K562 (cell line): Measurements from ENCODE around the gene DBI. TPM values are rescaled to one million over a fixed set of nuclear protein-coding genes. Genes with fewer than 3 reads are reported as not detected.
A peak's percentile ranks its signal among the peaks of the same experiment; 100 is the strongest.

ENCODE experiments used
- BHLHE40 ChIP-seq: IDR thresholded peaks from 2 replicates; pipeline ENCODE4 v1.6.1; 2011; ENCODE audit warnings: low read length, improper control_type of control experiment
- CBX8 ChIP-seq: fragments of 200-600 bp; sonication (generic); IDR thresholded peaks from 2 replicates; pipeline ENCODE4 v1.6.1; 2012; ENCODE audit warnings: borderline replicate concordance, mixed run types, low read depth, mild to moderate bottlenecking, moderate library complexity, mixed read lengths, low read length, control low read depth, inconsistent platforms; ENCODE audit not compliant: poor library complexity, severe bottlenecking; ENCODE audit errors: extremely low read depth
- CCNT2 ChIP-seq: IDR thresholded peaks from 2 replicates; pipeline ENCODE4 v1.6.1; 2011; ENCODE audit warnings: borderline replicate concordance, low read depth, mild to moderate bottlenecking, moderate library complexity, mixed read lengths, low read length; ENCODE audit not compliant: insufficient read length; ENCODE audit errors: extremely low read depth
- CREM ChIP-seq: IDR thresholded peaks from 2 replicates; pipeline ENCODE4 v1.6.1; 2014; ENCODE audit warnings: antibody characterized with exemption, low read depth
- DNMT1 ChIP-seq: fragments of 450-650 bp; IDR thresholded peaks from 2 replicates; pipeline ENCODE4 v1.6.1; 2016; ENCODE audit warnings: antibody characterized with exemption, mild to moderate bottlenecking
- EP400 ChIP-seq: fragments of 450-650 bp; IDR thresholded peaks from 2 replicates; pipeline ENCODE4 v1.6.1; 2017; ENCODE audit warnings: antibody characterized with exemption, mild to moderate bottlenecking, moderate library complexity
- HDAC2 ChIP-seq: fragments of 450-650 bp; IDR thresholded peaks from 2 replicates; pipeline ENCODE4 v1.6.1; 2016; ENCODE audit warnings: mild to moderate bottlenecking
- HNRNPLL ChIP-seq: fragments of 200-400 bp; formaldehyde crosslinking; IDR thresholded peaks from 2 replicates; pipeline ENCODE4 v1.6.1; 2017; ENCODE audit warnings: low read length, low read depth, mild to moderate bottlenecking; ENCODE audit not compliant: poor library complexity, severe bottlenecking
- KLF13 ChIP-seq: fragments of 450-650 bp; IDR thresholded peaks from 2 replicates; pipeline ENCODE4 v1.6.1; 2016; ENCODE audit warnings: missing genetic modification characterization, low read depth, mild to moderate bottlenecking, missing compliant biosample characterization, moderate library complexity, borderline replicate concordance
- MCM2 ChIP-seq: fragments of 450-650 bp; IDR thresholded peaks from 2 replicates; pipeline ENCODE4 v1.6.1; 2017; ENCODE audit warnings: low read depth, mild to moderate bottlenecking
- NBN ChIP-seq: fragments of 450-650 bp; IDR thresholded peaks from 2 replicates; pipeline ENCODE4 v1.6.1; 2016; ENCODE audit warnings: low read depth, mild to moderate bottlenecking
- NR2C1 ChIP-seq, 2 experiments: fragments of 450-650 bp; IDR thresholded peaks; 2 replicates each; pipeline ENCODE4 v1.6.1; 2017; ENCODE audit warnings: mild to moderate bottlenecking in 2 of 2, antibody characterized with exemption in 1 of 2, inconsistent platforms in 1 of 2, missing compliant biosample characterization in 1 of 2, missing genetic modification characterization in 1 of 2
- PHF8 ChIP-seq: fragments of 200-600 bp; sonication (generic); IDR thresholded peaks from 2 replicates; pipeline ENCODE4 v1.6.1; 2012; ENCODE audit warnings: mixed run types, mild to moderate bottlenecking, inconsistent platforms, low read length, moderate library complexity, borderline replicate concordance
- POLR2AphosphoS5 ChIP-seq: IDR thresholded peaks from 2 replicates; pipeline ENCODE4 v1.6.1; 2011; ENCODE audit warnings: mild to moderate bottlenecking, low read depth, low read length, moderate library complexity; ENCODE audit not compliant: control insufficient read depth, insufficient read depth
- PTTG1 ChIP-seq: fragments of 450-650 bp; IDR thresholded peaks from 2 replicates; pipeline ENCODE4 v1.6.1; 2016; ENCODE audit warnings: low read depth, mild to moderate bottlenecking, missing genetic modification characterization, missing compliant biosample characterization
- SRF ChIP-seq, 2 experiments: fragments of 250-450, 450-650 bp in 1 of 2; sonication (Bioruptor Pico) in 1 of 2; sonication (generic) in 1 of 2; formaldehyde crosslinking; IDR thresholded peaks; 2 replicates each; pipeline versions ENCODE4 v1.5.0 to v1.5.1; 2020 to 2022; ENCODE audit warnings: mild to moderate bottlenecking in 1 of 2, missing genetic modification reagents in 1 of 2
- ZNF121 ChIP-seq: sonication (generic); formaldehyde crosslinking; conservative IDR thresholded peaks from 2 replicates; pipeline ENCODE4 v1.8.0; 2022; ENCODE audit warnings: missing genetic modification reagents
- ZNF165 ChIP-seq: fragments of 250-450 bp; sonication (Bioruptor Pico); IDR thresholded peaks from 2 replicates; pipeline ENCODE4 v1.4.0; 2020; ENCODE audit warnings: borderline replicate concordance
- ZNF174 ChIP-seq: fragments of 250-450 bp; sonication (Bioruptor Pico); IDR thresholded peaks from 2 replicates; pipeline ENCODE4 v1.4.0; 2020; ENCODE audit warnings: mild to moderate bottlenecking
- ZNF184 ChIP-seq: sonication (generic); formaldehyde crosslinking; IDR thresholded peaks from 2 replicates; pipeline ENCODE4 v1.5.0; 2020; ENCODE audit warnings: missing genetic modification reagents
- polyA plus RNA-seq, 8 experiments: library from polyadenylated mRNA; depleted of rRNA in 4 of 8; stranded (reverse) in 5 of 8; unstranded in 3 of 8; fragments of >200 nt; fragmentation: Nextera tagmentation in 2 of 8; fragmentation: Illumina TruSeq in 1 of 8; extraction: Ambion mirVana in 2 of 8; extraction: Trizol in 1 of 8; gene quantifications; 2 replicates each; pipeline versions ENCODE4 v1.2.1 to v1.2.3, GENCODE V29; 2011 to 2014; ENCODE audit warnings: inconsistent platforms in 1 of 8, missing spikeins in 1 of 8
- total RNA-seq, 7 experiments: library from RNA; depleted of rRNA in 6 of 7; stranded (reverse); fragments of >200 nt in 6 of 7; fragmentation: Illumina TruSeq in 2 of 7; extraction: Trizol in 2 of 7; gene quantifications; 2 replicates each; pipeline versions ENCODE4 v1.2.1 to v1.2.3, GENCODE V29; 2011 to 2021; ENCODE audit warnings: low replicate concordance in 1 of 7
- TF ChIP-seq, protein P1 (sequence below): fragments of 450-650 bp; IDR thresholded peaks from 2 replicates; pipeline ENCODE4 v1.6.1; 2016; ENCODE audit warnings: low read depth, mild to moderate bottlenecking, moderate library complexity
- TF ChIP-seq, protein P2 (sequence below): fragments of 250-450 bp; sonication (Bioruptor Pico); IDR thresholded peaks from 2 replicates; pipeline ENCODE4 v1.4.0; 2020; ENCODE audit warnings: mild to moderate bottlenecking, moderate library complexity, borderline replicate concordance
- TF ChIP-seq, protein P3 (sequence below), 2 experiments: fragments of 450-650 bp in 1 of 2; sonication (generic) in 1 of 2; formaldehyde crosslinking in 1 of 2; IDR thresholded peaks in 1 of 2; conservative IDR thresholded peaks in 1 of 2; 2 replicates each; pipeline versions ENCODE4 v1.6.1 to v1.8.1; 2016 to 2023; ENCODE audit warnings: mild to moderate bottlenecking in 2 of 2, moderate library complexity in 2 of 2, inconsistent platforms in 1 of 2, missing genetic modification reagents in 1 of 2

The DBI gene
- total and polyA plus RNA-seq, 9 of the 15 experiments (the other 6 are each of a cell fraction or from before 2014, with no cell fraction given), result 55.8 to 443 (median 194) TPM

DNA sequence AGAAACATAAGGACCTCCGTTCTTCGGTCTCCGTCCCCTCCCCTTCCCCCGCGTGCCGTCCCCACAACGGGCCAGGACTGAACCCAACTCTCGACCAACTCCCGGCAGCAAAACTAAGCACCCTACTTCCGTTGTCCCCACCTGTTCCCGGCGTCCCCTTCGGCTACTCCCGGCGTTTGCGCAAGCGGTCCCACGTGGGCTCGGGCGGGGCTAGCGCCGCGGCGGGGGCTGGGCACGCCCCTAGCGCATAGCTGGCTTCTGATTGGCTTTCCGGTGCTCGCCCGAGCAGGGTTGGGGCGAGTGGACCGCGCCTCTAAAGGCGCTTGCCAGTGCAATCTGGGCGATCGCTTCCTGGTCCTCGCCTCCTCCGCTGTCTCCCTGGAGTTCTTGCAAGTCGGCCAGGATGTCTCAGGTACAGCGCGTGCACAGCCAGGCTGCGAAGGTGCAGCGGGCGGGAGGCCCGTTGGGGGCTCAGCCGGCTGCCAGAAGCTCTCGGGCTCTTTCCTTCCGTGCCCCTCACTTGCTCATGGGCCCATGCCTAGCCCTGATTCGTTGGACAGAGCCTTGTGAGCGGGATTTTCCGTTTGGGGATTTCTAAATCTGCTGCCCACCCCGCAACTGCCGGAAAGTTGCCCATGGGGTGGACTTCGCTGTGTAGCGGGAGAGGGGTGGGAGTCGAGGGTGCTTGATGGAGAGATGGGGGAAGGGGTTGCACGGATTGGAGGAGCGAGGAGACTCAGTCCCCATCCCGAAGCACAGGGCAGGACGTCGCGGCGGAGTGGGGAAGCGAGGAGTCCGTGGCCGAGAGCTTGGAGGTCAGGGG is at the start of gene DBI, which contains the start of gene C2orf76 (continued):
- TF ChIP-seq ZNF165 (no peak), SRF (CRISPR knock-in tag; IDR thresholded peaks at IDR 0.05) (peak in 1 of 2 experiments; percentile 63; a peak in 1 of 4 replicates), ZNF121 (CRISPR knock-in tag) (no peak), PTTG1 (tag) (no peak), MCM2 (no peak), DNMT1 (no peak), EP400 (peak; percentile 85), KLF13 (tag) (no peak), PHF8 (peak; percentile 62; the same call in 1 of the 2 replicates), CCNT2 (peak; percentile 95), CBX8 (no peak), NR2C1 (IDR thresholded peaks at IDR 0.05) (no peak), NR2C1 (tag; IDR thresholded peaks at IDR 0.05) (0 out of 2 replicates have a peak, but pooled peaks have one; percentile 12), HDAC2 (0 out of 2 replicates have a peak, but pooled peaks have one; percentile 22), NBN (no peak), ZNF174 (no peak), BHLHE40 (peak; percentile 56; the same call in 1 of the 2 replicates), HNRNPLL (peak; percentile 97), POLR2AphosphoS5 (peak; percentile 83), ZNF184 (CRISPR knock-in tag) (no peak), CREM (peak; percentile 67)
- TF ChIP-seq, protein P1, sequence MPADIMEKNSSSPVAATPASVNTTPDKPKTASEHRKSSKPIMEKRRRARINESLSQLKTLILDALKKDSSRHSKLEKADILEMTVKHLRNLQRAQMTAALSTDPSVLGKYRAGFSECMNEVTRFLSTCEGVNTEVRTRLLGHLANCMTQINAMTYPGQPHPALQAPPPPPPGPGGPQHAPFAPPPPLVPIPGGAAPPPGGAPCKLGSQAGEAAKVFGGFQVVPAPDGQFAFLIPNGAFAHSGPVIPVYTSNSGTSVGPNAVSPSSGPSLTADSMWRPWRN, result no peak
- TF ChIP-seq, protein P2, sequence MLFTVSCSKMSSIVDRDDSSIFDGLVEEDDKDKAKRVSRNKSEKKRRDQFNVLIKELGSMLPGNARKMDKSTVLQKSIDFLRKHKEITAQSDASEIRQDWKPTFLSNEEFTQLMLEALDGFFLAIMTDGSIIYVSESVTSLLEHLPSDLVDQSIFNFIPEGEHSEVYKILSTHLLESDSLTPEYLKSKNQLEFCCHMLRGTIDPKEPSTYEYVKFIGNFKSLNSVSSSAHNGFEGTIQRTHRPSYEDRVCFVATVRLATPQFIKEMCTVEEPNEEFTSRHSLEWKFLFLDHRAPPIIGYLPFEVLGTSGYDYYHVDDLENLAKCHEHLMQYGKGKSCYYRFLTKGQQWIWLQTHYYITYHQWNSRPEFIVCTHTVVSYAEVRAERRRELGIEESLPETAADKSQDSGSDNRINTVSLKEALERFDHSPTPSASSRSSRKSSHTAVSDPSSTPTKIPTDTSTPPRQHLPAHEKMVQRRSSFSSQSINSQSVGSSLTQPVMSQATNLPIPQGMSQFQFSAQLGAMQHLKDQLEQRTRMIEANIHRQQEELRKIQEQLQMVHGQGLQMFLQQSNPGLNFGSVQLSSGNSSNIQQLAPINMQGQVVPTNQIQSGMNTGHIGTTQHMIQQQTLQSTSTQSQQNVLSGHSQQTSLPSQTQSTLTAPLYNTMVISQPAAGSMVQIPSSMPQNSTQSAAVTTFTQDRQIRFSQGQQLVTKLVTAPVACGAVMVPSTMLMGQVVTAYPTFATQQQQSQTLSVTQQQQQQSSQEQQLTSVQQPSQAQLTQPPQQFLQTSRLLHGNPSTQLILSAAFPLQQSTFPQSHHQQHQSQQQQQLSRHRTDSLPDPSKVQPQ (CRISPR knock-in tag), result no peak
- TF ChIP-seq, protein P3, sequence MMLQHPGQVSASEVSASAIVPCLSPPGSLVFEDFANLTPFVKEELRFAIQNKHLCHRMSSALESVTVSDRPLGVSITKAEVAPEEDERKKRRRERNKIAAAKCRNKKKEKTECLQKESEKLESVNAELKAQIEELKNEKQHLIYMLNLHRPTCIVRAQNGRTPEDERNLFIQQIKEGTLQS (IDR thresholded peaks at IDR 0.05), result peak; percentile 79
- TF ChIP-seq, protein P3 (CRISPR knock-in tag; conservative IDR thresholded peaks at IDR 0.05), result no peak
